MM.1S (cell line): ENCODE results near the gene ARRDC2.

Experiments used
- DNase-seq: peaks from one replicate; pipeline ENCODE4 v3.0.0-alpha.2; 2015
- H2AFZ ChIP-seq: fragments of 300-600 bp; sonication (generic); 2 replicates; pipeline ENCODE4 v1.6.0; 2016; ENCODE audit warnings: antibody characterized with exemption, low read length
- H3F3A ChIP-seq: fragments of 300-600 bp; sonication (generic); 2 replicates; pipeline ENCODE4 v1.6.1; 2016; ENCODE audit warnings: mild to moderate bottlenecking, antibody characterized with exemption, low read length, moderate library complexity, mixed read lengths; ENCODE audit not compliant: insufficient read depth
- H3K27ac ChIP-seq: fragments of 300-600 bp; sonication (generic); 2 replicates; pipeline ENCODE4 v1.5.1; 2016; ENCODE audit warnings: mild to moderate bottlenecking, low read length
- H3K27me3 ChIP-seq: fragments of 300-600 bp; sonication (generic); replicated peaks from 2 replicates; pipeline ENCODE4 v1.6.0; 2016; ENCODE audit warnings: low read length; ENCODE audit not compliant: insufficient read depth
- H3K36me3 ChIP-seq: fragments of 300-600 bp; sonication (generic); replicated peaks from 2 replicates; pipeline ENCODE4 v1.6.1; 2016; ENCODE audit warnings: mild to moderate bottlenecking, low read length, mixed read lengths; ENCODE audit not compliant: insufficient read depth
- H3K4me1 ChIP-seq: fragments of 300-600 bp; sonication (generic); 2 replicates; pipeline ENCODE4 v1.6.1; 2016; ENCODE audit warnings: low read length, mixed read lengths
- H3K4me2 ChIP-seq: fragments of 300-600 bp; sonication (generic); 2 replicates; pipeline ENCODE4 v1.6.0; 2016; ENCODE audit warnings: low read depth, low read length
- H3K4me3 ChIP-seq: fragments of 300-600 bp; sonication (generic); 2 replicates; pipeline ENCODE4 v1.5.1; 2016; ENCODE audit warnings: low read length, mixed read lengths
- H3K79me2 ChIP-seq: fragments of 300-600 bp; sonication (generic); 2 replicates; pipeline ENCODE4 v1.6.1; 2016; ENCODE audit warnings: mixed run types, low read length, mixed read lengths
- H3K9ac ChIP-seq: fragments of 300-600 bp; sonication (generic); 2 replicates; pipeline ENCODE4 v1.6.1; 2016; ENCODE audit warnings: low read length, mixed read lengths
- H3K9me2 ChIP-seq: fragments of 300-600 bp; sonication (generic); replicated peaks from 2 replicates; pipeline ENCODE4 v1.6.1; 2016; ENCODE audit warnings: mild to moderate bottlenecking, low read length, mixed read lengths; ENCODE audit not compliant: insufficient read depth
- H3K9me3 ChIP-seq: fragments of 300-600 bp; sonication (generic); replicated peaks from 2 replicates; pipeline ENCODE4 v1.6.1; 2016; ENCODE audit warnings: mild to moderate bottlenecking, low read length, mixed read lengths; ENCODE audit not compliant: insufficient read depth
- H4K20me1 ChIP-seq: fragments of 300-600 bp; sonication (generic); 2 replicates; pipeline ENCODE4 v1.6.1; 2016; ENCODE audit warnings: mild to moderate bottlenecking, low read length, moderate library complexity, mixed read lengths; ENCODE audit not compliant: insufficient read depth
- CTCF ChIP-seq: fragments of 300-600 bp; sonication (generic); IDR thresholded peaks from 2 replicates; pipeline ENCODE4 v1.5.1; 2016; ENCODE audit warnings: antibody characterized with exemption, low read length, mixed read lengths
- EZH2 ChIP-seq: fragments of 300-600 bp; sonication (generic); optimal IDR thresholded peaks from 2 replicates; pipeline ENCODE3; 2017; ENCODE audit warnings: low read depth, mild to moderate bottlenecking, antibody characterized with exemption, low read length, mixed read lengths
- EZH2phosphoT487 ChIP-seq: fragments of 300-600 bp; sonication (generic); IDR thresholded peaks from 2 replicates; pipeline ENCODE4 v1.6.1; 2018; ENCODE audit warnings: antibody characterized with exemption, low read length

ARRDC2 gene

GRCh38 chr19:18021121-18021755 lies 13.3 kb downstream of the ARRDC2 start:
- no peak for DNase-seq
- Histone ChIP-seq H3K4me1 (peaks cover 4% of the 10 kb centered on the region; the same call in 1 of the 2 replicates), H3K4me2 (peak overlapping the region; percentile 37; the same call in 1 of the 2 replicates), H3K9me2 (no peaks in the 10 kb centered on the region), H4K20me1 (no peaks in the 10 kb centered on the region), H3K36me3 (no peaks in the 10 kb centered on the region), H3K27me3 (peaks cover 49% of the 10 kb centered on the region), H2AFZ (peak overlapping the region; percentile 95; the same call in 1 of the 2 replicates), H3K79me2 (no peaks in the 10 kb centered on the region), H3F3A (no peaks in the 10 kb centered on the region), H3K9ac (no peak overlapping the region), H3K4me3 (no peak overlapping the region), H3K27ac (no peak overlapping the region), H3K9me3 (no peaks in the 10 kb centered on the region)
- TF ChIP-seq EZH2phosphoT487 (no peak), CTCF (no peak), EZH2 (no peak)

- Histone ChIP-seq H3K79me2 (no peaks in the 10 kb centered on the region), H3K27ac (no peak overlapping the region), H4K20me1 (no peaks in the 10 kb centered on the region), H3F3A (no peaks in the 10 kb centered on the region), H3K4me1 (peaks cover 4% of the 10 kb centered on the region; the same call in 1 of the 2 replicates), H3K4me3 (no peak overlapping the region), H3K36me3 (no peaks in the 10 kb centered on the region), H3K9me3 (no peaks in the 10 kb centered on the region), H3K9me2 (no peaks in the 10 kb centered on the region), H2AFZ (no peak overlapping the region), H3K4me2 (no peak overlapping the region), H3K27me3 (peaks cover 50% of the 10 kb centered on the region), H3K9ac (no peak overlapping the region)
- TF ChIP-seq CTCF, result no peak
- TF ChIP-seq EZH2, result no peak
- no peak for TF ChIP-seq EZH2phosphoT487
- DNase-seq, result no peak
Observed at GRCh38 chr19:18023622-18024251, 15.8 kb downstream of the ARRDC2 start.

- no peak for DNase-seq
- no peak overlapping the region for H3K27ac ChIP-seq
Observed at GRCh38 chr19:18027151-18027550, 19.2 kb downstream of the ARRDC2 start.

More at GRCh38 chr19:18027151-18027550, 19.2 kb downstream of the ARRDC2 start:
- no peaks in the 10 kb centered on the region for H3K9me2 ChIP-seq
- TF ChIP-seq EZH2 (no peak), EZH2phosphoT487 (no peak), CTCF (no peak)
- H4K20me1 ChIP-seq, result no peaks in the 10 kb centered on the region
- H3K4me2 ChIP-seq, result no peak overlapping the region
- H3K9me3 ChIP-seq, result no peaks in the 10 kb centered on the region
- no peaks in the 10 kb centered on the region for H3F3A ChIP-seq
- H3K4me3 ChIP-seq, result no peak overlapping the region
- no peak overlapping the region for H2AFZ ChIP-seq
- peaks cover 66% of the 10 kb centered on the region for H3K27me3 ChIP-seq
- no peak overlapping the region for H3K9ac ChIP-seq
- H3K36me3 ChIP-seq, result no peaks in the 10 kb centered on the region
- no peaks in the 10 kb centered on the region for H3K79me2 ChIP-seq
- 0 out of 2 replicates have a peak, but pooled peaks cover 4% of the 10 kb centered on the region for H3K4me1 ChIP-seq
